ENCODE data around the gene PLCZ1.

Gene PLCZ1

GRCh38 chr12:18643681-18644080, 94.1 kb downstream of the PLCZ1 start:
- TF ChIP-seq CTCF (IDR thresholded peaks at IDR 0.05; ENCODE audit: control insufficient read depth, extremely low read depth, insufficient read depth), result no peak
- H3K4me3 ChIP-seq (ENCODE audit: low read depth, low read length), result no peak overlapping the region
- DNase-seq (ENCODE audit: low read depth), result no peak

- no peak overlapping the region for H3K4me3 ChIP-seq (ENCODE audit: low read depth, low read length)
- no peak for DNase-seq (ENCODE audit: low read depth)
- no peak for TF ChIP-seq CTCF (IDR thresholded peaks at IDR 0.05; ENCODE audit: control insufficient read depth, extremely low read depth, insufficient read depth)
These were observed 97.4 kb downstream of the PLCZ1 start for GRCh38 chr12:18640321-18640955.

- no peak for TF ChIP-seq CTCF (IDR thresholded peaks at IDR 0.05; ENCODE audit: control insufficient read depth, extremely low read depth, insufficient read depth)
- no peak for DNase-seq (ENCODE audit: low read depth)
- H3K4me3 ChIP-seq (ENCODE audit: low read depth, low read length), result no peak overlapping the region
These were observed 103.4 kb downstream of the PLCZ1 start for GRCh38 chr12:18634382-18634781.
